ENCODE measurements around the gene ATP5ME. TPM values are rescaled to one million over a fixed set of nuclear protein-coding genes. Genes with fewer than 3 reads are reported as not detected.

Gene ATP5ME
- total and polyA plus RNA-seq, 2 experiments from 2014 or later: 177 to 1,438 TPM

GRCh38 chr4:692771-693554 lies 18.9 kb upstream of the ATP5ME start:
- no peak for TF ChIP-seq CTCF (IDR thresholded peaks at IDR 0.05; ENCODE audit: low read depth, low read length)
- peaks cover 11% of the 10 kb centered on the region for H3K27me3 ChIP-seq
- no peaks in the 10 kb centered on the region for H3K36me3 ChIP-seq
- no peak overlapping the region for H3K4me3 ChIP-seq
- H3K27ac ChIP-seq: no peak overlapping the region
- no peak for DNase-seq (ENCODE audit: low read depth in 1 of 2, low spot score in 1 of 2)
- no peaks in the 10 kb centered on the region for H3K4me1 ChIP-seq (ENCODE audit: low read depth)
- H3K9me3 ChIP-seq (ENCODE audit: low read depth): no peaks in the 10 kb centered on the region

- no peak overlapping the region for H3K27ac ChIP-seq
- no peak overlapping the region for H3K4me3 ChIP-seq
These were observed 15.6 kb upstream of the ATP5ME start for GRCh38 chr4:689723-690122.

GRCh38 chr4:688854-689681 lies 15.0 kb upstream of the ATP5ME start, which contains the start of gene SLC49A3:
SLC49A3 (minus strand) TSS chr4:689151; CDS start chr4:689127, 24 bp downstream.
- no peaks in the 10 kb centered on the region for H3K9me3 ChIP-seq (ENCODE audit: low read depth)
- no peak within 1 kb of the TSS for H3K27ac ChIP-seq
- H3K36me3 ChIP-seq: no peaks in the 10 kb centered on the region
- H3K27me3 ChIP-seq: peaks cover 11% of the 10 kb centered on the region
- TF ChIP-seq CTCF (IDR thresholded peaks at IDR 0.05; ENCODE audit: low read depth, low read length): no peak
- peak in 1 of 2 donors; percentile 30 for DNase-seq (ENCODE audit: low read depth in 1 of 2, low spot score in 1 of 2)
- H3K4me3 ChIP-seq: no peak within 1 kb of the TSS
- no peaks in the 10 kb centered on the region for H3K4me1 ChIP-seq (ENCODE audit: low read depth)

More at GRCh38 chr4:689723-690122, 15.6 kb upstream of the ATP5ME start:
- no peak for TF ChIP-seq CTCF (IDR thresholded peaks at IDR 0.05; ENCODE audit: low read depth, low read length)
- no peaks in the 10 kb centered on the region for H3K36me3 ChIP-seq
- no peaks in the 10 kb centered on the region for H3K4me1 ChIP-seq (ENCODE audit: low read depth)
- H3K9me3 ChIP-seq (ENCODE audit: low read depth): no peaks in the 10 kb centered on the region
- peaks cover 11% of the 10 kb centered on the region for H3K27me3 ChIP-seq
- no peak for DNase-seq (ENCODE audit: low read depth in 1 of 2, low spot score in 1 of 2)

- H3K9me3 ChIP-seq (ENCODE audit: low read depth): no peaks in the 10 kb centered on the region
- H3K4me3 ChIP-seq: no peak overlapping the region
- no peaks in the 10 kb centered on the region for H3K36me3 ChIP-seq
- no peaks in the 10 kb centered on the region for H3K4me1 ChIP-seq (ENCODE audit: low read depth)
- no peak for TF ChIP-seq CTCF (IDR thresholded peaks at IDR 0.05; ENCODE audit: low read depth, low read length)
- H3K27ac ChIP-seq: no peak overlapping the region
- no peak for DNase-seq (ENCODE audit: low read depth in 1 of 2, low spot score in 1 of 2)
- H3K27me3 ChIP-seq: peaks cover 11% of the 10 kb centered on the region
These were observed 14.1 kb upstream of the ATP5ME start for GRCh38 chr4:687971-688853.
